Naive B cell (primary cell): ENCODE measurements around the gene EIF4E. TPM values are rescaled to one million over a fixed set of nuclear protein-coding genes. Genes with fewer than 3 reads are reported as not detected.
"Not testable (repeated sequence)": the region's sequence is repeated elsewhere in the genome, so short reads cannot be mapped to it uniquely, and the experiment has no call there.

Experiments used
- ATAC-seq, 2 donors: fragments of 150-1000 bp; cut with Tn5 transposase; 2 replicates each; pipeline ENCODE4 v1.10.0; 2021; ENCODE audit warnings: low read depth in 2 of 2, mild to moderate bottlenecking in 2 of 2, moderate library complexity in 2 of 2
- DNase-seq: peaks from one replicate; pipeline ENCODE4 v3.0.0; 2022
- H3K27ac Mint-ChIP-seq, 6 donors: one replicate each; pipeline ENCODE4 v1.8.0; 2020 to 2022; ENCODE audit warnings: mild to moderate bottlenecking in 6 of 6, mixed read lengths in 6 of 6, moderate library complexity in 5 of 6, inconsistent platforms in 2 of 6
- H3K27me3 Mint-ChIP-seq, 3 donors: one replicate each; pipeline ENCODE4 v1.8.0; 2021 to 2022; ENCODE audit warnings: mixed read lengths in 3 of 3, mild to moderate bottlenecking in 1 of 3
- H3K36me3 Mint-ChIP-seq, 2 donors: one replicate each; pipeline ENCODE4 v1.8.0; 2020 to 2022; ENCODE audit warnings: mixed read lengths in 2 of 2, inconsistent platforms in 1 of 2, mild to moderate bottlenecking in 1 of 2
- H3K4me1 Mint-ChIP-seq, 3 donors: one replicate each; pipeline ENCODE4 v1.8.0; 2020 to 2022; ENCODE audit warnings: mixed read lengths in 3 of 3, inconsistent platforms in 1 of 3, mild to moderate bottlenecking in 1 of 3, moderate library complexity in 1 of 3
- H3K4me3 Mint-ChIP-seq, 8 donors: one replicate each; pipeline ENCODE4 v1.8.0; 2020 to 2022; ENCODE audit warnings: mild to moderate bottlenecking in 8 of 8, mixed read lengths in 8 of 8, moderate library complexity in 8 of 8, inconsistent platforms in 2 of 8
- H3K9me3 Mint-ChIP-seq, 7 donors: one replicate each; pipeline ENCODE4 v1.8.0; 2020 to 2022; ENCODE audit warnings: mixed read lengths in 7 of 7, mild to moderate bottlenecking in 5 of 7, inconsistent platforms in 2 of 7, moderate library complexity in 1 of 7
- polyA plus RNA-seq, 6 donors: library from polyadenylated mRNA; unstranded; fragments of 300-500 nt; fragmentation: Illumina TruSeq; gene quantifications; one replicate each; pipeline ENCODE4 v1.2.3, GENCODE V29; 2021; ENCODE audit warnings: low read depth in 6 of 6

Gene EIF4E
- polyA plus RNA-seq, 6 donors from 2014 or later, result 60.2 to 111 (median 70.2) TPM

GRCh38 chr4:98950925-98951324 is 22.0 kb upstream of the EIF4E start:
- Mint-ChIP-seq H3K27ac (no peak overlapping the region), H3K9me3 (peaks cover 0 to 3% (median 0%) of the 10 kb centered on the region in 7 donors), H3K36me3 (peaks cover 4% of the 10 kb centered on the region in 2 donors), H3K27me3 (peaks cover 5 to 13% (median 13%) of the 10 kb centered on the region in 3 donors), H3K4me3 (no peak overlapping the region), H3K4me1 (no peaks in the 10 kb centered on the region)
- ATAC-seq, result no peak
- no peak for DNase-seq

- Mint-ChIP-seq H3K36me3 (no peaks in the 10 kb centered on the region), H3K27ac (peak overlapping the region in 1 of 6 donors; percentile 6), H3K9me3 (no peaks in the 10 kb centered on the region), H3K4me3 (no peak overlapping the region), H3K27me3 (no peaks in the 10 kb centered on the region), H3K4me1 (no peaks in the 10 kb centered on the region)
- ATAC-seq (no peak), DNase-seq (no peak)
These were observed 17.4 kb upstream of the EIF4E start for GRCh38 chr4:98946359-98946758.

GRCh38 chr4:98945297-98945850 is 16.4 kb upstream of the EIF4E start:
- ATAC-seq, result no peak
- Mint-ChIP-seq H3K27ac (no peak overlapping the region), H3K27me3 (no peaks in the 10 kb centered on the region), H3K36me3 (no peaks in the 10 kb centered on the region), H3K4me3 (no peak overlapping the region), H3K9me3 (no peaks in the 10 kb centered on the region), H3K4me1 (no peaks in the 10 kb centered on the region)
- DNase-seq, result no peak

- Mint-ChIP-seq H3K27ac (no peak overlapping the region), H3K4me3 (no peak overlapping the region), H3K4me1 (peaks cover 2 to 7% (median 6%) of the 10 kb centered on the region in 3 donors), H3K36me3 (no peaks in the 10 kb centered on the region), H3K27me3 (no peaks in the 10 kb centered on the region), H3K9me3 (no peaks in the 10 kb centered on the region)
- ATAC-seq, result peak in 1 of 2 donors; percentile 50
- DNase-seq, result no peak
These were observed 11.0 kb upstream of the EIF4E start for GRCh38 chr4:98939892-98940298.

GRCh38 chr4:98939438-98939837 is 10.5 kb upstream of the EIF4E start:
- ATAC-seq, result no peak
- H3K4me3 Mint-ChIP-seq, result no peak overlapping the region
- no peaks in the 10 kb centered on the region for H3K36me3 Mint-ChIP-seq
- H3K27me3 Mint-ChIP-seq, result no peaks in the 10 kb centered on the region
- no peaks in the 10 kb centered on the region for H3K9me3 Mint-ChIP-seq
- no peak overlapping the region for H3K27ac Mint-ChIP-seq
- H3K4me1 Mint-ChIP-seq, result peaks cover 2 to 7% (median 6%) of the 10 kb centered on the region in 3 donors
- no peak for DNase-seq

GRCh38 chr4:98937986-98938720 is 9.2 kb upstream of the EIF4E start:
- ATAC-seq (no peak), DNase-seq (no peak)
- no peak overlapping the region for H3K27ac Mint-ChIP-seq
- peaks cover 4 to 11% (median 7%) of the 10 kb centered on the region in 3 donors for H3K4me1 Mint-ChIP-seq
- no peaks in the 10 kb centered on the region for H3K36me3 Mint-ChIP-seq
- H3K9me3 Mint-ChIP-seq, result no peaks in the 10 kb centered on the region
- no peaks in the 10 kb centered on the region for H3K27me3 Mint-ChIP-seq
- no peak overlapping the region for H3K4me3 Mint-ChIP-seq

GRCh38 chr4:98935633-98936032 is 6.7 kb upstream of the EIF4E start:
- peaks cover 19 to 24% (median 20%) of the 10 kb centered on the region in 3 donors for H3K4me1 Mint-ChIP-seq
- H3K27me3 Mint-ChIP-seq, result no peaks in the 10 kb centered on the region
- DNase-seq (no peak), ATAC-seq (no peak)
- H3K4me3 Mint-ChIP-seq, result no peak overlapping the region
- no peaks in the 10 kb centered on the region for H3K9me3 Mint-ChIP-seq
- no peak overlapping the region for H3K27ac Mint-ChIP-seq
- H3K36me3 Mint-ChIP-seq, result no peaks in the 10 kb centered on the region

- H3K9me3 Mint-ChIP-seq, H3K27ac Mint-ChIP-seq, H3K27me3 Mint-ChIP-seq, H3K36me3 Mint-ChIP-seq, DNase-seq, ATAC-seq, H3K4me3 Mint-ChIP-seq: not testable (repeated sequence)
- H3K4me1 Mint-ChIP-seq, result peaks cover 23 to 27% (median 27%) of the 10 kb centered on the region in 3 donors
These were observed 5.9 kb upstream of the EIF4E start for GRCh38 chr4:98934851-98935250.

GRCh38 chr4:98932539-98932938 is 3.6 kb upstream of the EIF4E start:
- ATAC-seq (no peak), DNase-seq (peak; percentile 20)
- Mint-ChIP-seq H3K4me1 (peaks cover 28 to 39% (median 33%) of the 10 kb centered on the region in 3 donors), H3K27ac (peak overlapping the region in 3 of 6 donors; percentile 23 to 86 (median 47)), H3K36me3 (no peaks in the 10 kb centered on the region), H3K27me3 (no peaks in the 10 kb centered on the region), H3K9me3 (no peaks in the 10 kb centered on the region), H3K4me3 (peak overlapping the region in 4 of 8 donors; percentile 34 to 60 (median 42))

GRCh38 chr4:98930311-98930865 is 1.5 kb upstream of the EIF4E start:
- Mint-ChIP-seq H3K27me3 (no peaks in the 10 kb centered on the region), H3K9me3 (no peaks in the 10 kb centered on the region), H3K36me3 (no peaks in the 10 kb centered on the region), H3K4me3 (peak overlapping the region; percentile 92 to 99 (median 98)), H3K4me1 (peaks cover 30 to 55% (median 44%) of the 10 kb centered on the region in 3 donors), H3K27ac (peak overlapping the region; percentile 87 to 98 (median 96))
- ATAC-seq (no peak), DNase-seq (no peak)

GRCh38 chr4:98929341-98930267 is 671 bp upstream of the EIF4E start:
- peak; percentile 40 for DNase-seq

GRCh38 chr4:98928131-98928504 is 815 bp downstream of the EIF4E start:
- H3K27me3 Mint-ChIP-seq, result no peaks in the 10 kb centered on the region
- DNase-seq (peak; percentile 57), ATAC-seq (peak; percentile 20 to 26)
- no peaks in the 10 kb centered on the region for H3K36me3 Mint-ChIP-seq
- H3K4me3 Mint-ChIP-seq, result peak overlapping the region; percentile 92 to 99 (median 98)
- H3K4me1 Mint-ChIP-seq, result peaks cover 25 to 68% (median 48%) of the 10 kb centered on the region in 3 donors
- H3K27ac Mint-ChIP-seq, result peak overlapping the region; percentile 93 to 100 (median 96)
- no peaks in the 10 kb centered on the region for H3K9me3 Mint-ChIP-seq

More at GRCh38 chr4:98929341-98930267, 671 bp upstream of the EIF4E start:
- H3K4me1 Mint-ChIP-seq, result peaks cover 30 to 57% (median 44%) of the 10 kb centered on the region in 3 donors
- no peaks in the 10 kb centered on the region for H3K27me3 Mint-ChIP-seq
- H3K4me3 Mint-ChIP-seq, result peak overlapping the region; percentile 92 to 99 (median 98)
- no peaks in the 10 kb centered on the region for H3K36me3 Mint-ChIP-seq
- ATAC-seq, result peak in 1 of 2 donors; percentile 4
- peak overlapping the region; percentile 93 to 100 (median 98) for H3K27ac Mint-ChIP-seq
- no peaks in the 10 kb centered on the region for H3K9me3 Mint-ChIP-seq

- not testable (repeated sequence) for H3K27me3 Mint-ChIP-seq, H3K36me3 Mint-ChIP-seq, DNase-seq, H3K9me3 Mint-ChIP-seq, ATAC-seq
- Mint-ChIP-seq H3K4me3 (peak overlapping the region in 5 of 8 donors; percentile 20 to 97 (median 29)), H3K27ac (peak overlapping the region in 1 of 6 donors; percentile 93), H3K4me1 (peaks cover 18 to 62% (median 43%) of the 10 kb centered on the region in 3 donors)
These were observed 2.7 kb downstream of the EIF4E start for GRCh38 chr4:98926257-98926656.
